ENCODE data around the gene RNF41. TPM values are rescaled to one million over a fixed set of nuclear protein-coding genes. Genes with fewer than 3 reads are reported as not detected.

Gene RNF41
- total and polyA plus RNA-seq, 2 experiments from 2014 or later: 39.4 to 125 TPM

DNA sequence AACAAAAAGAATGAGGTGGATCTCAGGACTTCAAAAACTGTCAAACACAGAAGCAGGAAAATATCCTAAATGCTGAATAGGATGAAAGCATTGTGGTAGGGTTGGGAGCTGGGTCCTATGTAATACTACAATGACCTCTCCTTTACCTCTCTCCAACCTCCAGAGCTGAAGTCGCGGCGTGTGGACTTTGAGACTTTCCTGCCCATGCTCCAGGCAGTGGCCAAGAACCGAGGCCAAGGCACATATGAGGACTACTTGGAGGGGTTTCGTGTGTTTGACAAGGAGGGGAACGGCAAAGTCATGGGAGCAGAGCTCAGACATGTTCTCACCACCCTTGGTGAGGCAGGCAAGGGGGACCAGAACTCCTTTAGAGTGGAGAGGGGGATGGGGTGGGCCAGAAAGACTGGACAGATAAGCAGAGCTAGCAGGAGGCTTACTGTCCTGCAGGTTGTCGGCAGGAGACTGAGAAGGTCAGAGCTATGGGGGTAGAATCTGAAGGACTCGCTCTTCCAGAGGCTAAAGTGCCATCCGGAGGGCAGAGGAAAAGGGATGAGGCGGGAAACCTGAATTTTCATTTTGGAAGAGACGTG lies 66.4 kb downstream of the RNF41 start:
- H3K4me2 ChIP-seq (ENCODE audit: unreplicated experiment): no peak overlapping the region
- no peaks in the 10 kb centered on the region for H3K27me3 ChIP-seq (replicated peaks; ENCODE audit: insufficient read depth)
- H3K9me2 ChIP-seq (ENCODE audit: insufficient read depth): no peaks in the 10 kb centered on the region
- H3K4me3 ChIP-seq: no peak overlapping the region
- peaks cover 9% of the 10 kb centered on the region for H3K36me3 ChIP-seq (ENCODE audit: low read depth)
- no peak for DNase-seq
- H4K20me1 ChIP-seq (ENCODE audit: insufficient read depth): 0 out of 2 replicates have a peak, but pooled peaks cover 3% of the 10 kb centered on the region
- WGBS, 2 experiments (ENCODE audit: low coverage in 1 of 2, low lambda C conversion rate in 2 of 2, missing lambda C conversion rate in 2 of 2): 92 to 94% methylated on average over 11 of the region's 11 CpGs
- peaks cover 23% of the 10 kb centered on the region for H3K4me1 ChIP-seq (ENCODE audit: insufficient read depth)
- peaks cover 42% of the 10 kb centered on the region for H3K79me2 ChIP-seq (ENCODE audit: insufficient read depth)
- no peak overlapping the region for H3K9ac ChIP-seq
- no peak overlapping the region for H3K27ac ChIP-seq
- no peak overlapping the region for H2AFZ ChIP-seq
- no peak for TF ChIP-seq EZH2 (IDR thresholded peaks at IDR 0.05; ENCODE audit: insufficient read depth, poor library complexity, severe bottlenecking)
- TF ChIP-seq EZH2phosphoT487 (IDR thresholded peaks at IDR 0.05; ENCODE audit: insufficient read depth, low read depth): no peak
- H3K9me3 ChIP-seq (ENCODE audit: low read depth): no peaks in the 10 kb centered on the region
- in situ Hi-C loops (cut with MboI): no loop called here
- H3F3A ChIP-seq (ENCODE audit: insufficient read depth): peaks cover 37% of the 10 kb centered on the region

DNA sequence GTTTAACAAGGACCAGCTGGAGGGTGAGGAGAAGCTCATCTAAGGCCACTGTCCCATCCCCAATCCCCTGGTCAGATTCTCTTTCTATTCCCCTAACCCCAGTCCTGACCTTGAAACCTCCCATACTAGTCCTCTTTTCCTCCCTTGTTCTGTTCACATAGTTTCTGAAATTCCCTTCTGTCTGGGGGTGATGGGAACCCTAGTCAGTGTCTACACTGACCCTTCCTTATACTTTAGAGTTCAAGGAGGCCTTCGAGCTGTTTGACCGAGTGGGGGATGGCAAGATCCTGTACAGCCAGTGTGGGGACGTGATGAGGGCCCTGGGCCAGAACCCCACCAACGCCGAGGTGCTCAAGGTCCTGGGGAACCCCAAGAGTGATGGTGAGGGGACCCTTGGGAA lies 66.9 kb downstream of the RNF41 start:
- H4K20me1 ChIP-seq (ENCODE audit: insufficient read depth): 0 out of 2 replicates have a peak, but pooled peaks cover 3% of the 10 kb centered on the region
- no peaks in the 10 kb centered on the region for H3K9me2 ChIP-seq (ENCODE audit: insufficient read depth)
- H3K27me3 ChIP-seq (replicated peaks; ENCODE audit: insufficient read depth): no peaks in the 10 kb centered on the region
- no peak overlapping the region for H3K4me2 ChIP-seq (ENCODE audit: unreplicated experiment)
- 78 to 84% methylated on average over 5 of the region's 5 CpGs for WGBS, 2 experiments (ENCODE audit: low coverage in 1 of 2, low lambda C conversion rate in 2 of 2, missing lambda C conversion rate in 2 of 2)
- H3K9me3 ChIP-seq (ENCODE audit: low read depth): no peaks in the 10 kb centered on the region
- no peak overlapping the region for H2AFZ ChIP-seq
- H3F3A ChIP-seq (ENCODE audit: insufficient read depth): peaks cover 31% of the 10 kb centered on the region
- no peak overlapping the region for H3K9ac ChIP-seq
- H3K4me1 ChIP-seq (ENCODE audit: insufficient read depth): peaks cover 18% of the 10 kb centered on the region
- no peak overlapping the region for H3K27ac ChIP-seq
- H3K4me3 ChIP-seq: no peak overlapping the region
- H3K79me2 ChIP-seq (ENCODE audit: insufficient read depth): peaks cover 37% of the 10 kb centered on the region
- TF ChIP-seq EZH2 (IDR thresholded peaks at IDR 0.05; ENCODE audit: insufficient read depth, poor library complexity, severe bottlenecking): no peak
- DNase-seq: no peak
- H3K36me3 ChIP-seq (ENCODE audit: low read depth): peaks cover 3% of the 10 kb centered on the region
- in situ Hi-C loops (cut with MboI): no loop called here

DNA sequence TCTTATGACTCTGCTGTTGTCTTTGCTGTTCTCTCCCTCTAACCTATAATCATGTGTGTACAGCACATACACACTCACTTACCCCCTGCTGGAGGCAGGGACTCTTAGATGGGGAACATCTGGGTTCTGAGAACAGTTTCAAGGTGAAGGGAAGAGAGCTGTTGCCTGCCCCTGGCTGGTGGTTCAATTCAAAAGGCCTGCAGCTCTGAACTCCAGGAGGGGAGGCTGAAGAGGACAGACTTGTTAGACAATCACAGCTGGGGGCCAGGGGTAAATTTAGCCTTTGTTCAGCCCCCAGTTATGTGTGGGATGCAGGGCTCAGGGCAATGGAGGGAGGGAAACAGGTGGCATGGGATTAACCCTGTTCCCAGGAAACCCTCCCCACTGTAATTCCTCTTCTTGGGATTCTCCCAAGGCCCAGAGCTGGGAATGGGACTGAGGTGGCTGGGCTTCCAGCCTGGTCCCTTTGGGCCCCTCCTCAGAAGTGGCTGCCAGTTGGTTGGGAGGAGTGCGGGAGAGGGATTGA lies 67.4 kb downstream of the RNF41 start:
- H4K20me1 ChIP-seq (ENCODE audit: insufficient read depth): 0 out of 2 replicates have a peak, but pooled peaks cover under 1% of the 10 kb centered on the region
- H3K27ac ChIP-seq: no peak overlapping the region
- in situ Hi-C loops (cut with MboI): no loop called here
- DNase-seq: no peak
- peaks cover 26% of the 10 kb centered on the region for H3F3A ChIP-seq (ENCODE audit: insufficient read depth)
- no peak overlapping the region for H3K4me2 ChIP-seq (ENCODE audit: unreplicated experiment)
- no peak overlapping the region for H2AFZ ChIP-seq
- peaks cover 16% of the 10 kb centered on the region for H3K4me1 ChIP-seq (ENCODE audit: insufficient read depth)
- H3K36me3 ChIP-seq (ENCODE audit: low read depth): no peaks in the 10 kb centered on the region
- peaks cover 31% of the 10 kb centered on the region for H3K79me2 ChIP-seq (ENCODE audit: insufficient read depth)
- H3K9ac ChIP-seq: no peak overlapping the region
- no peaks in the 10 kb centered on the region for H3K9me3 ChIP-seq (ENCODE audit: low read depth)
- H3K9me2 ChIP-seq (ENCODE audit: insufficient read depth): no peaks in the 10 kb centered on the region
- WGBS, 2 experiments (ENCODE audit: low coverage in 1 of 2, low lambda C conversion rate in 2 of 2, missing lambda C conversion rate in 2 of 2): 100% methylated on average over 1 of the region's 1 CpG
- H3K27me3 ChIP-seq (replicated peaks; ENCODE audit: insufficient read depth): no peaks in the 10 kb centered on the region
- H3K4me3 ChIP-seq: no peak overlapping the region
- TF ChIP-seq EZH2 (IDR thresholded peaks at IDR 0.05; ENCODE audit: insufficient read depth, poor library complexity, severe bottlenecking) (no peak), EZH2phosphoT487 (IDR thresholded peaks at IDR 0.05; ENCODE audit: insufficient read depth, low read depth) (no peak)

- Histone ChIP-seq H3K4me3 (no peak overlapping the region), H3K27me3 (replicated peaks; ENCODE audit: insufficient read depth) (no peaks in the 10 kb centered on the region), H4K20me1 (ENCODE audit: insufficient read depth) (no peaks in the 10 kb centered on the region), H3K9ac (peak overlapping the region; percentile 82; the same call in 1 of the 2 replicates), H3K79me2 (ENCODE audit: insufficient read depth) (peaks cover 25% of the 10 kb centered on the region), H3K4me1 (ENCODE audit: insufficient read depth) (peaks cover 16% of the 10 kb centered on the region), H3K4me2 (ENCODE audit: unreplicated experiment) (no peak overlapping the region), H2AFZ (no peak overlapping the region), H3K9me3 (ENCODE audit: low read depth) (no peaks in the 10 kb centered on the region), H3K27ac (no peak overlapping the region), H3K36me3 (ENCODE audit: low read depth) (no peaks in the 10 kb centered on the region), H3K9me2 (ENCODE audit: insufficient read depth) (no peaks in the 10 kb centered on the region), H3F3A (ENCODE audit: insufficient read depth) (peaks cover 20% of the 10 kb centered on the region)
- WGBS, 2 experiments (ENCODE audit: low coverage in 1 of 2, low lambda C conversion rate in 2 of 2, missing lambda C conversion rate in 2 of 2): 72 to 83% methylated on average over 5 of the region's 5 CpGs
- DNase-seq: no peak
- in situ Hi-C loops (cut with MboI): no loop called here
- TF ChIP-seq EZH2 (IDR thresholded peaks at IDR 0.05; ENCODE audit: insufficient read depth, poor library complexity, severe bottlenecking) (no peak), EZH2phosphoT487 (IDR thresholded peaks at IDR 0.05; ENCODE audit: insufficient read depth, low read depth) (no peak)
These were observed 68.0 kb downstream of the RNF41 start for GRCh38 chr12:56153678-56154065.

Measured in GM23248 (cell line).